Putamen (tissue), 1 donor: ENCODE results near the gene DNPEP.
"Not testable (repeated sequence)": the region's sequence is repeated elsewhere in the genome, so short reads cannot be mapped to it uniquely, and the experiment has no call there.

ENCODE experiments used
- DNase-seq: peaks from one replicate; pipeline ENCODE4 v3.0.0-alpha.2; 2016; ENCODE audit warnings: low spot score

The DNPEP gene

GRCh38 chr2:219419331-219420197, 31.9 kb upstream of the DNPEP start:
- DNase-seq, result no peak

DNA sequence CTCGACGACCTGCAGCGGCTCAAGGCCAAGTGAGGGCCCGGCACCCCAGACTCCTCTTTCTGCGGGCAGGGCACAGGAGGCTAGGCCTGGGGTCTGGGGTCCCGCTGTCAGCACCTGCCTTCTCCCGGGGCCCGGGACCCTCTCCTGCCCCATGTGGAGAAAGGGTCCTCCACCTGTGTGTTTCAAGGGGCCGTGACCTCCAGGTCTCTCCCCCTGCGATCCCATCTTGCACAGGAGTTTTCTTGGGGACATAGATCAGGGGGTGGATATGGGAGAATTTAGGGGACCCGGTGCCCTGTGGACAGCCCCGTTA, 31.3 kb upstream of the DNPEP start:
- no peak for DNase-seq

DNA sequence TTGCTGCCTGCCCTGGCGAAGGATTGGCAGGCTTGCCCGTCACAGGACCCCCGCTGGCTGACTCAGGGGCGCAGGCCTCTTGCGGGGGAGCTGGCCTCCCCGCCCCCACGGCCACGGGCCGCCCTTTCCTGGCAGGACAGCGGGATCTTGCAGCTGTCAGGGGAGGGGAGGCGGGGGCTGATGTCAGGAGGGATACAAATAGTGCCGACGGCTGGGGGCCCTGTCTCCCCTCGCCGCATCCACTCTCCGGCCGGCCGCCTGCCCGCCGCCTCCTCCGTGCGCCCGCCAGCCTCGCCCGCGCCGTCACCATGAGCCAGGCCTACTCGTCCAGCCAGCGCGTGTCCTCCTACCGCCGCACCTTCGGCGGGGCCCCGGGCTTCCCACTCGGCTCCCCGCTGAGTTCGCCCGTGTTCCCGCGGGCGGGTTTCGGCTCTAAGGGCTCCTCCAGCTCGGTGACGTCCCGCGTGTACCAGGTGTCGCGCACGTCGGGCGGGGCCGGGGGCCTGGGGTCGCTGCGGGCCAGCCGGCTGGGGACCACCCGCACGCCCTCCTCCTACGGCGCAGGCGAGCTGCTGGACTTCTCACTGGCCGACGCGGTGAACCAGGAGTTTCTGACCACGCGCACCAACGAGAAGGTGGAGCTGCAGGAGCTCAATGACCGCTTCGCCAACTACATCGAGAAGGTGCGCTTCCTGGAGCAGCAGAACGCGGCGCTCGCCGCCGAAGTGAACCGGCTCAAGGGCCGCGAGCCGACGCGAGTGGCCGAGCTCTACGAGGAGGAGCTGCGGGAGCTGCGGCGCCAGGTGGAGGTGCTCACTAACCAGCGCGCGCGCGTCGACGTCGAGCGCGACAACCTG, 30.7 kb upstream of the DNPEP start, which contains the start of gene DES:
Gene DES (plus strand): TSS at position 223 of the 857 bp plus-strand sequence. CDS start 86 bp downstream, at position 309.
- DNase-seq, result no peak

DNA sequence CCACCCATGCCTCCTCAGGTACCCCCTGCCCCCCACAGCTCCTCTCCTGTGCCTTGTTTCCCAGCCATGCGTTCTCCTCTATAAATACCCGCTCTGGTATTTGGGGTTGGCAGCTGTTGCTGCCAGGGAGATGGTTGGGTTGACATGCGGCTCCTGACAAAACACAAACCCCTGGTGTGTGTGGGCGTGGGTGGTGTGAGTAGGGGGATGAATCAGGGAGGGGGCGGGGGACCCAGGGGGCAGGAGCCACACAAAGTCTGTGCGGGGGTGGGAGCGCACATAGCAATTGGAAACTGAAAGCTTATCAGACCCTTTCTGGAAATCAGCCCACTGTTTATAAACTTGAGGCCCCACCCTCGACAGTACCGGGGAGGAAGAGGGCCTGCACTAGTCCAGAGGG, 29.7 kb upstream of the DNPEP start:
- no peak for DNase-seq

- no peak for DNase-seq
Observed at GRCh38 chr2:219416938-219417337, 29.2 kb upstream of the DNPEP start.

- DNase-seq, result no peak
Observed at GRCh38 chr2:219416235-219416602, 28.5 kb upstream of the DNPEP start.

- DNase-seq, result no peak
Observed at GRCh38 chr2:219415580-219416234, 28.0 kb upstream of the DNPEP start.

DNA sequence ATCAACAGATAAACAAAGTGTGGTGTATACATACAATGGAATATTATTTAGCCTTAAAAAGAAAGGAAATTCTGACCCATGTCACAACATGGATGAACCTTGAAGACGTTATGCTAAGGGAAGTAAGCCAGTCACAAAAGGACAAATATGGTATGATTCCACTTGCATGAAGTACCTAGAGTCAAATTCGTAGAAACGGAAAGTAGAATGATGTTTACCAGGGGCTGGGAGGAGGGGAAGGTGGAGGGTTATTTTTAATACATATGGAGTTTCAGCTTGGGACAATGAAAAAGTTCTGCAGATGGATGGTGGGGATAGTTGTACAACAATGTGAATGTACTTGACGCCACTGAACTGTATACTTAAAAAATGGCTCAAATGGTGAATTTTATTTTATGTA, 27.1 kb upstream of the DNPEP start:
- DNase-seq, result no peak

DNA sequence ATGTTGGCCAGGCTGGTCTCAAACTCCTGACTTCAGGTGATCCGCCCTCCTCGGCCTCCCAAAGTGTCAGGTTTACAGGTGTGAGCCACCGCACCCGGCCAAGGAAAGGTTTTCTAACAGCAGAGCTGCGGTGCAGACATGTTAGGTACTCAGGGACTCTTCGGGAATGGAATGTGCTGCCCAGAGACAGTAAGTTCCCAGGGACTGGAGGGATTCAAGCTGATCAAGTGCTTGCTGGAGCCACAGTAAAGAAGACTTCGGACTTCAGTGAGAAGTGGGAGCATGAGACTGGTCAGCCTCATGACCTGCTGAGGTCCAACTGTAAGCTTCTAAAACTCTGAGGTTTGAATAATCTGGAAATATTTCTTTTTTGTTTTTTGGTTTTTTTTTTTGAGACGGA, 22.7 kb upstream of the DNPEP start:
- no peak for DNase-seq

DNA sequence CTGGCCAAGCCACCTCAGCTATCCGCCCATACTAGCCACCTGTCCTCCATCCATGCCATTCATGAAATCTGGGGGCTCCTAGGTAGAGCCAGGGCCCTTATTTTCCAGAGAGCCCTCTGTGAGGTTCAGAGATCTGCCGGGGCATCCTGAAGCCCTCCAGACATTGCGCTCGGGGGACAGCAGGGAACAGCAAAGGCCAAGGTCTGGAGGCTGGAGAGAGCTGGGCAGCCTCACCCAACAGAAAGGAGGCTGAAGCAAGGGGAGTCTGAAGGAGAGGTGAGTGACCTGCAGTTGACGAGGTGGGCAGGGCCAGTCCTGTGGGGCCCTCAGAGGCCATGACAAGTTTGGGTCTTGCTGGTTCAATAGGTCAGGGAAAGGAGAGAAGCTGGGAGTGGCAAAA, 21.9 kb upstream of the DNPEP start:
- no peak for DNase-seq

DNA sequence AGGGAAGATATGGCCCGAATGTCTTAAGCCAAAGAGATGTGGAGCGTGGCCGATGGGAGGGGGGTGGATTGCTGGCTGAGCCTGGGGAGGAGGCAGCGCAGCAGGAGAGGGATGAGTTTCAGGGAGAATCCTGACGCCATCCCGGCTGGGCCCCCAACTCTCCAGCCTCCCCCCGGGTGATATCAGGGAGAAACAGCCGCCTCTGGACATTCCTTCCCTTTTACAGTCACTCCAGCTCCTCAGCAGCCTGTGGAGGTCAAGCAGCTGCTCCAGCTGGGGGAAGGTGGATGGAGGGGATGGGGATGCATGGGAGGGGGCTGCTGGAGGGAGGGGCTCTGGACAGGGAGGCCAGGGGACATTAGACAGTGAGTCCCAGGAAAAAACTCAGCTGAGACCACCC, 20.9 kb upstream of the DNPEP start:
- no peak for DNase-seq

DNA sequence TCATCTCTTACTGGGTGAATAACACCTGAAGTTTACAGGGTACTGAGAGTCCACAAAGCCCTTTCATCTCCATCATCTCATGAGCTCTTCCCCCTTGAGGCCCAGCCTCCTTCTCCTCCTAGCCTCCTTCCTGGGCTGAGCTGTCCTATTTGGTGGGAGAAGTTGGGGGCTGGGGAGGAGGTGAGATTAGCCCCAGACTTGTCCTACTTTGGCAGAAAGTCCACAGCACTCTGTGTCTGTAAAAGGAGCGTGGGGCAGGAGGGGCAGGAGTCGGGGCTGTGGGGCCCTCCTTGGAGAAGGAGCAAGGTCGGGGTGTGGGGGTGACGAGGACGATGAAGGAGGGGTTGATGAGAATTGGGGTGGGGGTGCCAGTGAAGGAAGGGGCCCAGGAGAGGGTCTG, 20.5 kb upstream of the DNPEP start:
- no peak for DNase-seq

GRCh38 chr2:219407343-219407742, 19.6 kb upstream of the DNPEP start:
- not testable (repeated sequence) for DNase-seq

- no peak for DNase-seq
Observed at GRCh38 chr2:219406861-219407230, 19.1 kb upstream of the DNPEP start.

DNA sequence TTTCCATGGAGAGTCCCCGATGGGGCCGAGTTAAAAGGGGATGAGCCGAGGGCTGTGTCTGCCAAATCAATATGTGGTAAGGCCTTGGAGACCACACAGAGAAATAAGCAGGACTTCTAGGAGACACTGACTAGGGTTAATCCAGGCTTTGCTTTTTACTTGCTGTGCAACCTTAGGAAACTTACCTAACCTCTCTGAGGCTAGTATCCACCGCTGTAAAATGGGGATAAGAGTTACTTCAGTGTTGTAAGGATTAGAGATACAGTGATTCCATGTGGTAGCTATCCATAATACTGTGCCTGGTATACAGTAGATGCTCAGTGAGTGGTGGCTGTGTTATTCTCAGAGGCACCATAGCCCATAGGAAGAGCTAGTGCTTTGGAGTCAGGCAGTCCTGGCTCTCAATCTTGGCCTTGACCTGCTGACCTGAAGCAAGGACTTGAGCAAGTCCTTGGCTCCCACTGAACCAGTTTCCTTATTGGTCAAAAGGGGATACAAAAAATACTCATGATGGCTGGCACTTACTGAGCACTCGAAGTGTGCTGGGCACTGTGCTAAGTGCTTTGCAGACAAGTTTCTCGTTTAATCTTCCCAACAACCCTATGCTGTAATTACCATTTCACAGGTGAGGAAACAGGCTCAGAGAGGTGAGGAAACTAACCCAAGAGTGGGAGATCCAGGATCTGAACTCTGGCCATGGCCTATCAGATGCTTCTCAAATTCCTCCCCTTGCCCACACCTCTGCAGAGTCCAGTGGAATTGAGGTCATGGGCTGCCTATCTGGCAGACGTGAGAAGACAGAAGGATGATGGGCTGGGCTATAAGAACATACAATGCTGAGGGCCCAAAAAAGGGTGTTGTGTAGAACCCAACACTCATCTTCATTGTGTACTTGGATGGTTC, 18.5 kb upstream of the DNPEP start:
- no peak for DNase-seq

DNA sequence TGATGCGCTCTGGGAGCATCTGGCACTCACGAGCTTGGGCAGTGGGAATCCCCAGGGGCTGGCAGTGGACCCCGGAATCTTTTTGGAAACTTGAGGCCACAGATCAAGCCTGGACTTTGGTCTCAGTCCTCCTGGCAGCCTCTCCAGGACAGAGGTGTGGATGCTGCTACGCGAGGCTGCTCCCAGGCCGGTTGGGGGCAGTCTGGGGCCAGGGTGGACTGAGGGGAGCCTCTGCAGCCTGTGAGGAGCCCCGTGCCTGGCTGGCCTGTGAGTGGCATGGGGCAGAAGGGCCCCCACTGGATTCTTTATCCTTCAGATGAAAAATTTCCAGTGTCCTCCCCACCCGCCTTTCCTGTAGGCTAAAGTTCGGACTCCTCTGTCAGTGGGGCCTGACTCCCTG, 17.7 kb upstream of the DNPEP start:
- no peak for DNase-seq

DNA sequence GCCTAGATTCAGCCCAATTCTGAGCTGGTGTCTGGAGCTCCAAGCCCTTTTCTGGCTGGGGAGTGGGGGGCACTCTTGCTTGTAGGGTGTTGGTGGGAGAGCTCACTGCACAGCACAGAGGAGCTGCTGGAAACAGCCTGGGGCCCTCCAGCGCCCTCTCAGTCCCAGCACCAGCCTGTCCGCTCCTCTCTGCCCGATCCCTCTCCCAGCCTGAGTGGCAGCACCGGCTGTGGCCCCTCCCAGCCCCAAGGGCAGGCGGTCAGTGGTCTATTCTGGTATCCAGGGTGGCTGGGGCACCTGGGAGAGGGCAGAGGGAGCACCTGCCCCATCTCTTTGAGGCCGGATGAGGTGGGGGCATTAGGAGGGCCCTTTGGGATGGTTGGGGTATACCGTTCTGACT, 17.2 kb upstream of the DNPEP start:
- no peak for DNase-seq

GRCh38 chr2:219404291-219404910, 16.7 kb upstream of the DNPEP start:
- no peak for DNase-seq

GRCh38 chr2:219403861-219404260, 16.1 kb upstream of the DNPEP start:
- DNase-seq, result no peak

- peak; percentile 79 for DNase-seq
Observed at GRCh38 chr2:219402665-219403515, 15.2 kb upstream of the DNPEP start.
